ENCODE measurements around the gene SECTM1.
A peak's percentile ranks its signal among the peaks of the same experiment; 100 is the strongest.

SECTM1 gene

DNA sequence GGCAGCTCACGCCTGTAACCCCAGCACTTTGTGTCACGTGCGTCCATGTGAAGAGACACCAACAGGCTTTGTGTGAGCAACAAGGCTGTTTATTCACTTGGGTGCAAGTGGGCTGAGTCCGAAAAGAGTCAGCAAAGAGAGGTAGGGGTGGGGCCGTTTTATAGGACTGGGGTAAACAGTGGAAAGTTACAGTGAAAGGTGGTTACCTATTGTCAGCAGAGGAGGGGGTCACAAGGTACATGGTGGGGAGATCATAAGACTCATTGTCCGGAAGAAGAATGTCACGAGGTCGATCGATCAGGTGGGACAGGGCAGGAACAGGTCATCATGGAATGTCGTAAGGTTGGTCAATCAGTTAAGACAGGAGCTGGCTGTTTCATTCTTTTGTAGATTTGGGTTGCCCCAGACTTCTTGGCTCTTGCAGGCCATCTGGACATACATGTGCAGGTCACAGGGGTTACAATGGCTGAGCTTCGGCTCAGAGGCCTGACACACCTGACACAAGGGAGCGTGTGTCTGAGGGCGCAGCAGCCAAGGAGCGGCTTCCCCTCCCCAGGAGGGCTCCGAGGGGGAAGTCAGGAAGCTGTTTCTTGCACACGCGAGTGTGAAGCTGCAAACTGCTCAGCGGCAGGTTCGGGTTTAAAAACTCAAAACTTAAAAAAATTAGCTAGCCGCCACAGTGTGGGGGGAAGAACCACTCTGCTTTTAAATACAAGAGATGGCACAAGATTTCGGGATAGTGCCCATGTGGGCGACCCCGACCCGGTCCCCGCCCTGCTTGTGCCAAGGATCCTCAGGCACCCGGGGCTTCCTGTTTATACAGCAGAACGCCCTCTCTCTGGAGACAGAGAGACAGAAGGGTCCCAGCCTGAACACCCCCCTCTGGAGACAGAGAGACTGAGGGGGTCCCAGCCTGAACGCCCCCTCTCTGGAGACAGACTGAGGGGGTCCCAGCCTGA lies 13.1 kb upstream of the SECTM1 start:
- DNase-seq: no peak

DNA sequence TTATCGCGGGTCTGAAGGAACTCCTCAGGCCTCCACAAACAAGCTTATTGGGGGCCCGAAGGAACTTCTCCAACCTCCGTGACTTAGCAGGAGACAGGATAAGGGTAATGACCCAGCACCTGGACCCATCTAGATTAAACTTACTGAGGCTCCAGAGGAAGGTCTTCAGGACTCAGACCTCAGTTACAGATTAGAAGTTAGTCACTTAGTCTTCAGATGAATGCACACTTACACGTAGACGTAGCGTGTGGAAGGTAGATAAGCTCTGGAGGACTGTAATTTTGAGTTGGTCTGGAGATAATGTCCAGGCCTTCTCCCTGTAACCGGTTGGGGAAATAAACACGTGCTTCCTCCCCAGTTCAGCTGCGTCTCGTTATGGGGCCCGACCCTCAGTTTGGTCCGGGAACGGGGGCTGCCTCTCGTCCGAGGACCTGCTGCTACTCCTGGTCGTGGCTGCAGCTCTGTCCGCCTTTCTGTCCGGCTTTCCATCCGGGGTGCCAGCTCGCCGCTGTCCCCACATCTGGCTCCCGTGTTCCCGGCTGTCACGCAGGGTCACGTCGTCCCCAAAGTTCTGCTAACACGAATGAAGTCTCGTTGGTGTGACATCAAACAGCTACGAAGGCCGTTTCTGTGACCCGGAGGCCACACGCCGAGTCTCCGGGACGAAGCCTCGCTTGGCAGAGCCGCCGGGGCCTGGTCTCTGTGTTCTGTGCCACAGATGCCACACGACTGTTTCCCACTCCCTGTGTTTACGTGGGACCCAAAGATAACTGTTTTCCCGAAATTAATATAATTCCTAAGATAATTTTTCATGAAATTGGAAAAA lies 11.8 kb upstream of the SECTM1 start:
- no peak for DNase-seq

DNA sequence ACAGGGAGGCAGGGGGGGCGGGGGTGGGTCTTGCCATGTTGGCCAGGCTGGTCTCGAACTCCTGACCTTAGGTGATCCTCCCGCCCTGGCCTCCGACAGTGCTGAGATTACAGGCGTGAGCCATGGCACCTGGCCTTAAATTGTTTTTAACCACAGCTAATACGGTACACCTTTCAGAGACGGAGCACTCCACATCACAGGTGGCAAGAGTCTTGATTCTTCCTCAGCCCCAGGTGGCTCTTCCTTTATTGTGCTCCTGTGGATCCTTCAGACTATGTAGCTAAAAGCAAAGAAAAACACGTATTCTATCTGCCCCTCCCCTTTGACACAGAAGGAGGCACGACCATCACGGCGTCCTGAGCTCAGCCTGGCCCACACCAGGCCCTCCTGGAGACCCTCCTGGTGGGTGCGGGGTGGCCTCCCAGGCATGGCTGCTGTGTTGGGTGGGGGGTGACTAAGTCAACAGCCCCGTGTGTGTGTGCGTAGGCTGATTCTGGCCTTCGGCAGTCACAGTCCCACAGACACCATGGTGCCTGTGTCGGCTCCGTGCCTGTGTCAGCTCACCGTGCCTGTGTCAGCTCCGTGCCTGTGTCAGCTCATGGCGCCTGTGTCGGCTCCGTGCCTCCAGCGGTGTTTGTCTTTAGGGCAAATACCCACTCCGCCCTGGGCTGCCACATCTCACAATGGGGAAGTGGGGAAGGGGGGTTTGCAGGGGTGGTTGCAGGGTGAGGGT lies 10.8 kb upstream of the SECTM1 start:
- DNase-seq: no peak

DNA sequence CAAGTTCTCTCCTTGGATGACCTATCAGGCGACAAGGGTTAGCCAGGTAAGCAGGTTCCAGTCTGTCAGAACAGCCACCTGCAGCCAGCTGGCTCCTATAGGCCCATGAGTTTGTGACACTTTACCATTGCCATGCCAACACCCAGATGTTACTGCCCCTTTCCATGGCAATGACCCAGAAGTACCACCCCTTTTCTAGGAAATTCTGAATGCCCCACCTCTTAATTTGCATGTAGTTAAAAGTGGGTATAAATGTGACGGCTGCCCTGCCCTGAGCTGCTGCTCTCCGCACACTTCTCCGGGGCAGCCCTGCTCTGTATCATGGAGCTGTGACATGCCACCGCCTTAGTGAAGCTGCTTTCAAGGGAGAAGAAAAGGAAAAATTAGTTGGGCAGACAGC lies 10.0 kb upstream of the SECTM1 start:
- no peak for DNase-seq

DNA sequence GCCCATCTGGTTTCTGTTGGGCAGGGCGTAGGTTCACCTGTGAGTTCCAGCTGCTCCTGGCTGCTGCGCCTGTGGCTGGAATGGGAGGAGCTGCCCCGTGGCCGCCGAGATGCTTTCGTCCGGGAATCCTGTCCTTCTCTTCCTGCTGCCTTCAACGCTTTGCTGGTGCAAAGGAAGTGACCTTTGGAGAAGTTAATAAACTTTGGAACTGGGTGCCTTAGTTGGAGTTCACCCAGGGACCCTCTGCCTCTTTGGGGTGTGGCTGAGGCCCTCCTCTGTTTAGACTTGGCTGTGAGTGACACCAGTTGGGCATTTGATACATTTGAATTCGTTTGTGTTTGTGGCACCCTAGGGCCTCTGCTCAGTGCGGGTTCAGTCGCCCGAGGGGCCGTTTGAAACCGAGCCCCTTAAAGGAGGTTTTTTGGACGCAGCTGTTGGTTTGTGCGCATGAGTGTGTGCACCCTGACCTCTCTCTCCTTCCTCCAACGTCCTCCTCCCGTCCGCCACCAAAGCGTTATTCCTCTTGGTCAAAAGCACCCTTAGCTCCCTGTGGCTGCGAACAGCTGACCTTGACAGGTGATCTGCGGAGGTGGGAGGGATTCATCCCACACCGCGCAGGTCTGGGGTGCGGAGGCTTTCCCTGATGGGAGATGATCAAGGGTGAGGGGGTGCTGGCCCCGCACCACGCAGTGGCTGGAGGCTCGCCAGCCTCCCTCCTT lies 9.0 kb upstream of the SECTM1 start:
- no peak for DNase-seq

DNA sequence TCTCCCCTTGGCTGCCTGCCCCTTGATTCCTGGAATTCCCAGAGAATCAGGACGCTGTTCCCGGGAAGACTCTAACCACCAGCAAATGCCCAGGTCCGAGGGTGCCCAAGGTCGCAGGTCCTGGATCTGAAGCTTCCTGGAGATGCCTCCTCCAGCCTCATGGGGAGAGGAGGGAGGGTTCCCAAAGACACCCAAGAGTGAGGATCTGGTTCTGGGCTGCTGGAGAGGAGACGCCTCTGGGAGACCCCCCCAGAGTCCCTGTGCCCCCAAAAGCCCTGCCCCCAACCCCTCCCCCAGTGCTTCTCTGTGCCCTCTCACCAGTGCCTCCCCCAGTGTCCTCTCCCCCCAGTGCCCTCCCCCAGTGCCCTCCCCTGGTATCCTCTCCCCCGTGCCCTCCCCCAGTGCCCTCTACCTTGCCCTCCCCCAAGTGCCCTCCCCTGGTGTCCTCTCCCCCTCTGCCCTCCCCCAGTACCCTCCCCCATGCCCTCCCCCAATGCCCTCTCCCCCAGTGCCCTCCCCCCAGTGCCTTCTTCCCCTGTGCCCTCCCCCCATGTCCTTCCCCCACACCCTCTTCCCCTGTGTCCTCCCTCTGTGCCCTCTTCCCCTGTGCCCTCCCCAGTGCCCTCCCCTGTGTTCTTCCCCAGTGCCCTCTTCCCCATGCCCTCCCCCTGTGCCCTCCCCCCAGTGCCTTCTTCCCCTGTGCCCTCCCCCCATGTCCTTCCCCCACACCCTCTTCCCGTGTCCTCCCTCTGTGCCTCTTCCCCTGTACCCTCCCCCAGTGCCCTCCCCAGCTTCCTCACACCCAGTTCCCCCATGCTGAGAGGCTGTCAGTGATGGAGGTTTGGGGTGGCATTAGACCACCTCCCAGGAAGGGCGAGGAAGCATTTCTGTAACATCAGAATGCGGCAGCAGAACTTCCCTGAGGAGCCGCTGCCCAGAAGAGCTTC lies 6.3 kb upstream of the SECTM1 start:
- DNase-seq: no peak

DNA sequence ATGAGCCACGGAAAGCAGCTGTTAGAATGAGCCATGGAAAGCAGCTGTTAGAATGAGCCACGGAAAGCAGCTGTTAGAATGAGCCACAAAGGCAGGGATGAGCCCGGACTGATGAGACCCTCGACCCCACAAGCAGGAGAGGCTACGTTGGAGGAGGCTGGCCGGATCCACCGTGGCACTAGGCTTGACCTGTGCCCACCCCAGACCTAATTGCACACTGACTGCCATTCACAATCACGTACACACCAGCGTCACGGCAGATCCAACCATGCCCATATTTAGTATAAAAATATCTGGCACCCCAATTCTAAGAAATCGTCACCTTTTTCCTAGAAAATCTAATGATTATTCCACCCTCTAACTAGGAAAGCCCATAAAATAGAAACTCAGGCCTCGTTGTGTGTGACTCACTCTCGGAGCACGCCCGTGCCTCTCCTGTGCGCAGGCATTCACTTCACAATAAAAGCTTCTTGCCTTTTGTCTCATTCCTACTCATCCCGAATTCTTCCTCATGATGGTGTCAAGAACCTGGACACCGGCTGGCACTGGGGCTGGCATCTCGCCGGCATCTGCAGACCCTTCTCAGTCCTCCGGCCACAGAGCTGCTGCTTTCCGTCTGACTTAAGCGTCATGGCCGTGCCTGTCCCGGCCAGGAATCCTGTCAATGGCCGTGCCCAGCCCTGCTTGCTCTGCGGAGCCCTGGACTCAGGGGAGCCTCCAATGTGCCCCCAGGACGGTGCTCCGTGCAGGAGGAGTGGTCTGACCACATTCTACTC lies 5.5 kb upstream of the SECTM1 start:
- no peak for DNase-seq

DNA sequence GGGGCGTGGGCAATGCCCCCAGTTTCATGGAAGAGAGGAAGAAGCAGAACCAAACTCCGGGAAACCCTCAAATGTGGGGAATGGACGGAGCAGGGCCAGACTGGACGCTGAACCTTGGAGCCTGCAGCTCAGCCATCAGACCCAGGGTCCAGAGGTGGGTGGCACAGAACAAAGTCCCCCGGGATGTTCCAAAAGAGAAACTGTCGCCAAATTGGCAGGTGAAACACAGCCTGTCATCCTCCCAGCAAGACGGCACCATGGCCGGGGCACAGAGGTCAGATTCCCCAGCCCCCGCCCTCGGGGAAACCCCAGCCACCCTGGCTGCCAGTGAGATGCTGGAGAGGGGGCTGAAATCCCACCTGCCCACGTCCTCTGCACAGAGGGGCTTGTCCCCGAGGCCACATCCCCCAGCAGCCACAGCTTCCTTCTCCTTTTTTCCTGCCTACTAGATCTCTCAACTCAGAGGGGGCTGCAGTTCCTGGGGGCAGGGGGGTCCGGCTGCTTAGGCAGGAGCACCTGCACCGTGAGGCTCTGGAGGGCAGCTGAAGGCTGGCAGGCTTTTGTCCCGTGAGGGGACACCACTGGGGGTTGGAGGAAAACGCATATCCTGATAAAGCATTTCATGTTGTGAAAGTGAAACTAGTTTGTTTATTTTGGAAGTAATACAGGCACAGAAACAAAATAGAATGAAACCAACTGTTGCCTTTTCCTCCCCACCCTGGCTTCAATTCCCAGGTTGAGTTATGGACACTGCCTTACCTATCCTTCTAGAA lies 1.2 kb upstream of the SECTM1 start:
- peak; percentile 34 for DNase-seq

DNA sequence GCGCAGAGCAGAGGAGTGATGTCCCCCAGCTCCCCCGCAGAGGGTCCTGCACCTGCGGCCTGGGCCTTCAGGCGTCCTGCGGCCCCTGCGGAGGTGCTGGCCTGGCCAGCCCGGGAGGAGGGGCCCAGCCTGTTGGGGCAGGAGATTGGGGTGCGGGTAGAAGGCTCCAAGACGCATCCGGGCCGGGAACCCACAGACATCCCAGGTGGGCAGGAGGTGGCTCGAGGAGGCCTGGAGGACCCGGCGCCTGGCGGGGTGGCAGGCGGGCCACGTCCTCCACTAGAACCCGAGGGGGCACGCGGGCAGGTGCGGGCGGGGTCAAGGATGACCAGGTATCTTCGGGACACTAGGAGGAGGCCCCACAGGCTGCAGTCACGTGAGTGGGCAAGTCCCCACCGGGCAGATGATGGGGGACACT lies 647 bp upstream of the SECTM1 start:
- DNase-seq: no peak

DNA sequence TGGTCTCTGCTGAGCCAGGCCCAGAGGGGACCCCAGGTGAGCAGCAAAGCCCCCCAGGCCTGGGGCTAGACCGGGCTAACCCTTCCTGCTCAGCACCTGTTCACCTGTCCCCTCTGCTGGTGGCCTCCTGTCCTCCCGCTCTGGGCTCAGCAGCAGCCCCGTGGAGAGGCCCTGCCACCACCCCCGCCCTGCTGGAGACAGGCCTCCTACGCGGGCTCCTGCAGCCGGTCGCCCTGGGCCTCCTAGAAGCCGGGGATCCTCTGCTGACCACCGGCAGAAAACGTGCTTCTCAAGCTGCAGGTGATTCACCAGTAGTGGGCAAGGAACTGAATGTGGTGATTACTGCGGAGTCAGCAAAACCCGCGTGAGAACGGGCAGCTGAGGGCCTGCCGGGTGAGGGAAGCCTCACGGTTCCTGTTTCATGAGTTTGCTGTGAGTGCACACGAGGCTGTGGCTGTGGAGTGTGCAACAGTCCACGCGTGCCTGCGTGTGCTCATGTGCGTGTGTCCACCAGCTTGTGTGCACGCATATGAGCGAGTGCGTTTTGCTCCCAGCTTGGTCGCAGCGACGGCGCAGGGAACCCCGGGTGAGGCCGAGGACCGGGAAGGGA lies 792 bp downstream of the SECTM1 start:
- DNase-seq: peak; percentile 36

DNA sequence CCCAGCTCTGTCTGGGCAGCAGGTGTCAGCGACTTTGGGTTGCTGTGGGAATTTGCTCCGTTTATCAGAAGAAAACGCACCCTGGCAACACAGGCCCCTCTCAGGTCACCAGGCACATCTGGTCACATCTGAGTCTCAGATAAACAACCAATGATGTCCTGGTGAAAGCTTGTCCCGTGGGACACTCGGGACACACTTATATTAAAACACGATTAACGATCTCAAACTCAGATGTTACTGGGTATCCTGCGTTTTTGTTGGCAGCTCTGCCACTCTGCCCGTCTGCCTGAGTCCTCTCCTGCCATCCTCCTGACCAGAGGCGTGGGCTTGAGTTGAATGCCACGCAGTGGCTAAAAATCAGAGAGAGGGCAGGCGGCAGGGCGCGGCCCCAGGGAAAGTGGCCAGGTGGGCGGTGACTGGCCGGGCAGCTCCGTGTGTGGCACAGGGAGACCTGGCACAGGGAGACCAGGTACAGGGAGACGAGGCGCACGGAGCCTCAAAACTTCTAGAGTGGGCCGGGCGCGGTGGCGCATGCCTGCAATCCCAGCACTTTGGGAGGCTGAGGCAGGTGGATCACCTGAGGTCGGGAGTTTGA lies 2.1 kb downstream of the SECTM1 start:
- no peak for DNase-seq

DNA sequence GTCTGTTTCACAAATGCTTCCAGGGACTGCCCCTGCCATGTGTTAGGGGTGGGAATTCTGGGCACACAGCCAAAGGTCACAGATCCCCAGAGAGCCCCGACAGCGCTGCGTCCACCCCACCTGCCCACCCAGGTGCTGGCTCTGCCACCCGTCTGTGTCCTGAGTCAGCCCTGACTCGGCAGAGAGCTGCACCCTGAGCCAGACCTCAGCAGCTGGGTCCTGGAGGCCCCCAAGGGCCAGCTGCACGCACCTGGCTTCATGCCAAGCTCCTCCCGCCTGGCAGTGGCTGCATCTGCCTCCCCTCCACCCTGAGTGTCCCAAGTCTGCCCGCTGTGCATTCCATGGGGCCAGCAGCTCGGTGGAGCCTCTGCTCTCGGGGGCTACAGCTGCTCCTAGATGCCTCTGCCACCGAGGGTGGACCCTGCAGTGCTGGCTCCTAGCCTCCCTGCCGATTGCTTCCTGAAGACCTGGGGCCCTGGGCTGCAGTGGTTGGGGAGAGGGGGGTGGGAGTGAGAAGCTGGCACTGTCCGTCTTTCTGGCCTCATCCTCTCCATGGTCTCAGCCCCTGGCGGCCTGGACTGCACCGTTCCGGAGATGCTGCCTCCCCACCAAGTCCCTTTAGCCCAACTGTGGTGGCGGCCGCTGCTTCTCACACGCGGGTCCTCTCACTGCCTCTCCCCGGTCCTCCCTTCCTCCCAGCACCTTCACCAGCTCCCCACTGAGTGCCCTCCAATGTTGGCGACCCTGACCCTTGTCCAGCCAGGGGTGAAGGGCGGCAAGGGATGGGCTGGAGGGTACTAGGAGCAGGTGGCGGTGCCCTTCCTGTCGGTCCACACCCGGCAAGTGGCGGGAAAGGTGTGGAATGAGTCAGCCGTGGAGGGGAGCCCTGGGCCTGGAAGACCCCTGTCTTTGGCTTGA lies 3.0 kb downstream of the SECTM1 start:
- DNase-seq: no peak

DNA sequence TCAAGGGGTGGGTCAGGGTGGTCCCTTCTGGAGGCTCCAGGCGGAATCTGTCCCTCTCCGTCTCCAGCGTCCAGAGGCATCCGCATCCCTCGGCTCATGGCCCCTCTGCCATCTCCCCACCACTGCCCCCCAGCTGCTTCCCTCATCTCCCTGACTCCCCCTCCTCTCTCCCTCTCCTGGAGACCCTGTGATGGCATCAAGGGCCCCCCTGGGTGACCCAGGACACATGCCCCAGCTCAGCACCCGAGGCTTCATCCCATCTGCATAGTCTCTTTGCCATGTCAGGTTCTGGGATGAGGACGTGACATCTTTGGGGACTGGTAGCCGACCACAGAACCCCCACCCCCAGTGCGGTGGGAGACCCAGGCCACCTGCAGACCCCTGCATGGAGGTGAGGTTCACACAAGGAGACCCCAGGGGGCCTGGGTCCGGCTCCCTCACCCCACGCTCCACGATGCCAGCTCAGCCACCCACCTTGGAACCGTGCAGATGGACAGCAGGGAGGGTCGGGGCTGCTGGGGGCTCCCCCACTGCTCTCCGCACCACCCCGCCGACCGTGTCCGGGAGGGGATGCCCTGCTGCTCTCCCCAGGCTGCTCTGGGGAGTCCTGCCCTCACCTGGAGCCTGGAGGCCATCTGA lies 3.8 kb downstream of the SECTM1 start:
- DNase-seq: no peak

DNA sequence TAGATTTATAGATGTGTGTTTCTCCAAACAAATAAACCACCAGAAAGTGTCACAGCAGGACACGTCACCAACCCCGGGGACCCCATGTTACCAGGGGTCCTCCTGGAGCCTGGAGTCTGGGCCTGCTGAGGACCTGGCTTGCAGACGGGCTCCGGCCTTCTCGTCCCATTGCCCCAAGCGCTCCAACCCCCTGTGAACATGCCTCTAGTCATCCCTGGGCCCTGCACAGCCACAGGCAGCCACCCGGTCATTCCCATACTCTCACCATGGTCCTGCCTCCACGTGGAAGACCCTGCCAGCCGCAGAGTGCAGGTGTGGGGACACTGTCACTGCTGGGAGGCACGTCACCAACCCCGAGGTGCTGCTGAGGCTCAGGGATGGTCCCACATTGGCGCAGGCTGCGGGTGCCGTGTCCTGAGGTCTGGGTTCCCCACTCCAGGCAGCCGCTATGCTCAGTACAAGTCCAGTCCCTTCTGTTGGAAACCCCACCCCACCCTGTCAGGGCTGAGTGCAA lies 4.5 kb downstream of the SECTM1 start:
- no peak for DNase-seq

DNA sequence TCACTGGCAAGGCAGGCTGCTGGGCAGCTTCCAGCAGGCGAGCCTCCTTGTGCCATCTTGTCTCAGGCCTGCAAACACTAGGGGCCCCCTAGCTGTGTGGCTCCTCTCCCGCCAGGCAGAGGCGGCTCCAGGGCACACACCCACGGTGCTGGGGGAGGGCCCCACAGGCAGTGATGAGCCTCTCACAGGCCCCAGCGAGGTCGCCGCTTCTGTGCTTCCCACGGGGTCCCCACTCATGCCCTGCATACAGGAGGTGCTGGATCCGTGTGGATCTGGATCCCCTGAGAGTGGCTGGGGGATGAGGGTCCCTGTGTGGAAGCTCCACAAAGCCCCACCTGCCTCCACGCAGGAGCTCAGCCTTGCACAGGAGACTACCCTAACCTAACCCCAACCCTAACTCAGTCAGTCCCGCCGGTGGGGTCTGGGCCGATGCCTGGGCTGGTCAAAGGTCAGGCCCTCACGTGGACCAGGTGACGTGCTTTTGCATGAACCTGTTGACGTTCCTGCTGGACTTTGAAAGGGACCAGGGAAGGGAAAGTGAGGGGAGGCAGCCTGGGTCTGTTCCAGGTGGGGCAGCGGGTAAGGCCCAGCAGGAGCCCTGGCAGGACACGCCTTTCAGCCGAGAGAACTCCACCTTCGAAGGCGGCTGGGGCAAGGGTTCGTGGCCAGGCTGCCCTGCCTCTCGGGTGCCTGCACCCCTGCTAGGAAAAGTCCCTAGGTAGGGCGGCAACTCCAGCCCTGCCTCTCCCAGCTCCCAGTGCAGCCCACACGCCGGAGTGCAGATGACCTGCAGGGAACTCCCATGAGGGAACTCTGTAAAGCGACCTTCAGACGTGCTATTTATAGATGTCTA lies 5.2 kb downstream of the SECTM1 start:
- DNase-seq: no peak

DNA sequence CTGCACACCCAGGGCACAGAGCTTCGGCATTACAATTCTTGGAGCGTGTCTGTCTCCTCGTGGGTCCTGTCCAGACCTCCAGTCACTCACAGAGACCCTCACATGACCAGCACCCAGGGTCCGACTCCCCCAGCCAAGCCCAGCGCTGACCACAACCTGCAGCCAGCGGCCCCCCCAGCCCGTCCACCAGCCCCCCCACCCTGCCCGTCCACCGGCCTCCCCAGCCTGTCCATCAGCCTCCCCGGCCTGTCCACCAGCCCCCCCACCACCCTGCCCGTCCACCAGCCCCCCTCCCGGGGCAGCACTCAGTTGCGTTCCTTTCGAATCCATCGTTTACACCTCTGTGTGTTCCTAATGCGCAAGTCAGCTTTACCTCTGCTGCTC lies 5.8 kb downstream of the SECTM1 start:
- no peak for DNase-seq
